Measurements from ENCODE around the gene MISFA. TPM values are rescaled to one million over a fixed set of nuclear protein-coding genes. Genes with fewer than 3 reads are reported as not detected.
"Not testable (repeated sequence)": the region's sequence is repeated elsewhere in the genome, so short reads cannot be mapped to it uniquely, and the experiment has no call there.

Gene MISFA
- total RNA-seq, 1 experiment from 2014 or later = 3.7 TPM

DNA sequence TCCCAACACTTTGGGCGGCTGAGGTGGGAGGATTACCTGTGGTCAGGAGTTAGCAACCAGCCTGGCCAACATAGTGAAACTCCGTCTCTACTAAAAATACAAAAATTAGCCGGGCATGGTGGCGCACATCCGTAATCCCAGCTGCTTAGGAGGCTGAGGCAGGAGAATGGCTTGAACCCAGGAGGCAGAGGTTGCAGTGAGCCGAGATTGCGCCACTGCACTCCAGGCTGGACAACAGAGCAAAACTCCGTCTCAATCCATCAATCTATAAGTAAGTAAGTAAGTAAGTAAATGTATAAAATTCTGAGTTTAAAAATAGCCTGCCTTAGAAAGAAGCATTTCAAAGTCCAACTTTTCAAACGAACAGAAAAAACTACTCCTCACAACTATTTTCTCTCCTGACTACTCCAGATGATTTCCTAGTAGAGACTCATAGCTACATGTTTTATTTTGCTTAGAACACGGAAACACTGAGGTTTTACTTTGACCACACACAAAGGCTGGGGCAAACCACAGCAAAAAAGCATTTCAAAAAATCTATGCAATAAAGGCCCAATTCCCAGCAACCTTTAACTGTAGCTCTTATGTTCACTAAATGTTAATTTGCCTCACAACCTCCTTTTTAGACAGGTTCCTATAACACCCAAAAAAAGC lies 18.2 kb downstream of the MISFA start:
- peak; percentile 62 for DNase-seq (ENCODE audit: low read depth)

DNA sequence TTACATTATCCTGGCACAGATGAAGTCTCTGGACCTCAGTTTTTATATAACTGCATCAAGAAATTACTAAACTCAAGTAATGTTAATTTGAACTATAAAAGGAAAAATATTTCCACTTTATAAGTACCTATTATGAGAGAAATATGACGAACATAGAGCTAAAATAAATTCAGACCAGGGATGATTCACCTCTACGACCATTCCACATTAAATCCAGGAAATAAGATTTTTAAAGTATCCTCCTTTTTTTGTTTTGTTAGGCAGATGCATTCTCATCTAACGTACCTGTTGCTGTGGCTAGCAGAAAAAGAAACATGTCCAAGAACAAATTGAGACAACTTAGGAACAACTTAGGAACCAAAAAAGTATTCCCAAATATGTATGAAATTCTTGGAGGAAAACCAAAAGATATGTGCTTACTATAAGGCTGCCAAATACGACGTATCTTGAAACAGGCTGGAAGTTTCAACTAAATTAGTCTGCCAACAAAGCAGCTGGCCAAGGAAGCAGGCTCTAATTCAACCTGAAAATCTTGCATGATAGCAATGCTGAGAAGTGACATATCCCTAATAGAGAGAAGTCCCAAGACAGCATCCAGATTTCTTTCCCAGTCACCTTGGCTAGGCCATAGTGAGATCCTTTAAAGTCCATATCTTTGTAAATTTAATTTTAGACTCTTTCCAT lies 18.9 kb downstream of the MISFA start:
- DNase-seq (ENCODE audit: low read depth) = peak; percentile 25

DNA sequence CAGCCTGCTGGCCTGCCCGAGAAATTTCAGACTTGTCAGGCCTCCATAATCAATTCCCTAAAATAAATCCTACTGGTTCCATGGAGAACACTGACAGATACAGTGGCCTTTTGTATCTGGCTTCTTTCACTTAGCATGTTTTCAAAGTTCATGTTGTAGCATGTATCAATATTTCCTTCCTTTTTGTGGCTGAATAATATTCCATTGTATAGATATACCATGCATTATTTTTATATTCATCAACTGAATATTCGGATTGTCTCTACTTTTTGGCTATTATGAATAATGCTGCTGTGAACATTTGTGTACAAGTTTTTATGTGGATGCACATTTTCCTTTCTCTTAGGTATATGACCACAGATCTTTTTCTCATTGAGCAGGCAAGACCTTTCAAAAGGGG lies 24.1 kb downstream of the MISFA start:
- DNase-seq (ENCODE audit: low read depth) = no peak

DNA sequence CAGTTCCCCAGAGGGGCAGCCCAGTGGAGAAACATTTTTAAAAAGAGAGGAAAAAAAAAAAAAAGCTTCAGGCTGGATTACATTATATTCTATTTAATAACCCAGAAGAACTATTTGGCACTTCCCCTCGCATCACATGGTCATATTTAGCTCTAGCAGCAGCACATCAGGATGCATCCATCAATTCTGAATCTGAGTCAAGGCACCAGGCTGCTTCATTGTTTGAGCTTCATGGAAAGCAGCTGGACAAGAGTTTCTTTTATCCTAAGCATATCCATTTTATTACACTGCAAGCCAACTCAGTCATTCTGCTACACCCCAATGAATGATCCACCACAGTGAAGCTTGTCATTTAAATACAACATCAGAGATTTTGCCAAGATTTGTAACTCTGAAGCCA lies 24.6 kb downstream of the MISFA start:
- no peak for DNase-seq (ENCODE audit: low read depth)

DNA sequence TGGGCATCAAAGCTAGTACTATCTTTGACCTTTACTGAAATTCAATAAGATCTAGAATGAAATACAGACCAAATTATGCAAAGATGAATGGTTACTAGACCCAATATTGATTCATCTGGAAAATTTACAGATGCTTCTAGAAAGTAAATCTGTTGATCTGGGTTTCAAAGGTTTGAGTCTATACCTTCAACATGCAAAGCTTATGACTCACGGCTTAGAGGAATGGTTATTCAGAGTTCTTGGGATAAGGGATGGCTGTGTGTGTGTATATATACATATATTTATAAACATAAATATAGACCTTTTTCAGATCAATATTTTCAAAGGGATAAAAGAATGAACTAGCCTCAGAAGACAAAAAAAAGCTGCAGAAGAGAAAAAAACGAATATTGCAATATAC lies 33.3 kb downstream of the MISFA start:
- no peak for DNase-seq (ENCODE audit: low read depth)

DNA sequence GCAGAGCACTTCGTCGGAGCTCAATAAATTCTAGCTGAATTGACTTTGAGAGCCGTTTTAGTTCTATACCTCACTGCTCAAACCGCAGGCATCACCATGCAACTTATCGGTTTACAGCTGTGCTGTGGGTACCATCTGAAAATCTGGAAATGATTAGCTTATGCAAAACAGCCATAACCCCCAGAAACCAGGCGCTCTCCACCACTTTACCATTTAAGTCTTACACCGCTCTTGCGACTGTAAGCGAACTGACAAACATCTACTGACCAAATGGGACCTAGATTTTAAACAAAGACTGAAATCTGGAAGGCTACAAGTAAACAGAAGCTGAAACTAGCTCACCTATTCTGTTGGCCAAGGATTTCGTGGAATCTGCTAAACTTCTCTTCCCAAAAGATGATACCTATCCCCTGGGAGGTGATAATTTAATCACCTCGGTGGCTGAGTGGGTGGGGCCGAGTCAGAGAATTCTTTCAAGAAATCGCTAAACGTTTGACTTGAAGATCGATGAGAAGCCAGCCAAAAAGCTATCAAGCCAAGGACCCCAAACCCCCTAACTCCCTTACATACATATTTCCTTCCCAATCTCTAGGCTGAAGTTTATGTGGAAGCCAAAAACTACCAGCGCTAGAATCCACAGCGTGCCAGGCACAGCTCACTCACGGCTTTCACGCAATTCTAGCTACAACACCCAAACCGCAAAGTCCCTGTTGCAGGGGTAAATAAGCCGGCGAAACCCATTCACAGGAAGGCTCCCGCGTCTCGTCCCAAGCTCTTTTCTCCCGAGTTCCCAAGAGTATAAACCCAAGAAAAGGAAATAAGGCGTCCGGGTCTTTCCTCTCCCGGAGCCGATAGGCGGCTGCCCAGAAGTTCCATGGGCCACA lies 33.9 kb downstream of the MISFA start:
- DNase-seq (ENCODE audit: low read depth) = no peak

DNA sequence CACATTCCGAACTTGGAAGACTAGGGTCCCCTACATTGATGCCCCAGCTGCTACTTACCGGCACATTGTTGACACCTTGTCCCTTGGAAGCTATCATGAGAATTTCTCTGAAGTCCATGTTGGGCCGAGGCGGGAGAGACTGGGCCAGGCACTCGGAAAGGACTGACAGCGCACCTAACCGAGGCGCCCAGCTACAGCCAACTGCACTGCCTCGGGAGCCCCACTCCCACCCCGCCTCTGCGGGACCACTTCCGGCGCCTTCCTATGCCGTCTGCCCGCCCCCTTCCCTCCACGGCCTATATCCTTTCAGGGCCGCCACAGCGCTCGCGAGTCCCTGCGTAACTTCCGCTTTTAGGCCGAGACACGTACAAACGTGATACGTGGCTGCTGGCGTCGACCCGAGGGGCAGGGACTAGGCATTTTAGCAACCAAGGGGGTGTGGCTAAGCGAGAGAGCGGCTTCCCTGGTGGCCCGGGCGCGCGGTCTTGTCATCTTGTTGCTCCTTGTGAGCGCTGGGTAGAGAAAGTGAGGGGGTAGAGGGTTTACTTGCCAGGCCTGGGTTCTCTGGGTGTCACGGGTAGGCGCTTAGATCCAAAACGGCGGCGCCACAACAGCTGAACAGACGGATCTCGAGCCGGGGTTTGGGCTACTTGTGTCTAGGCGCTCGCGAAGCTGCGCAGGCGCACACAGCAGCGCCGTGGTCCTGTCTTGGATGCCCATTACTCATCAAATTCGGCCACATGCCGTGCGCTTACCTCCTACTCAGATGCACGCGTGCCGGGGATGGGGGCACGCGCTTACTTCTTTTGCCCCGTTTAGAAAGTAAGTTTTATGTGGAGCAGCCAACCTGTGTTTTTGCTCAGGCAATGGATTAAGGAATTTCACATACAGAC lies 34.8 kb downstream of the MISFA start, which contains the start of gene SPTY2D1:
Gene SPTY2D1, minus strand, starts transcription at position 203 of the 893 bp plus-strand sequence. Its CDS starts 85 bp downstream, at position 118.
- peak; percentile 98 for DNase-seq (ENCODE audit: low read depth)

DNA sequence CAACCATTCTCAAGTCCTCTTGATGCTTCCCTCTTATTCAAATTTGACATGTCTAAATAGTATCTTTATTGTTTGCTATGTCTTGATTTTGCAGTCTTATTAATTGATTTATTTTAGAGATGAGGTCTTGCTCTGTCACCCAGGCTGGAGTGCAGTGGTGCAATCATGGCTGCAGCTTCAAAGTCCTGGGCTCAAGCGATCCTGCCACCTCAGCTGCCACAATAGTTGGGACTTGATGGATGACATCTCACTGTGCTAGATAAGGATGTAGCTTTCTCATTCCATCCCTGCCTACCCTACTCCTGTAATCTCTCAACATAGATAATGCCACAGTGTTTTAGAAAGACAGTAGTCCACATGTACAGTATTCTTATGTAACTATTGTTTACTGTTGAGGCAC lies 42.1 kb downstream of the MISFA start:
- no peak for DNase-seq (ENCODE audit: low read depth)

DNA sequence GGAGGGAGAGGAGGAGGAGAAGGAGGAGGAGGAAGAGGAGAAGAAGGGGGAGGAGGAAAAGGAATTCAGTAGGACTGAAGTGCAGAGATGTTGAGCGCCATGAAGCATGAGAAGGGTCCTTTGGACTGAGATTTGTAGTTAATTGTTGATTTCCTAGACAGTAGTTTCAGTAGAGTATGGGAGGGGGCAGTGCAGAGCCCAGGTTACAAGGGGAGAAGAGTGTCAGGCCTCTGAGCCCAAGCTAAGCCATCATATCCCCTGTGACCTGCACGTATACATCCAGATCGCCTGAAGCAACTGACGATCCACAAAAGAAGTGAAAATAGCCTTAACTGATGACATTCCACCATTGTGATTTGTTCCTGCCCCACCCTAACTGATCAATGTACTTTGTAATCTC lies 43.4 kb downstream of the MISFA start:
- not testable (repeated sequence) for DNase-seq (ENCODE audit: low read depth)

DNA sequence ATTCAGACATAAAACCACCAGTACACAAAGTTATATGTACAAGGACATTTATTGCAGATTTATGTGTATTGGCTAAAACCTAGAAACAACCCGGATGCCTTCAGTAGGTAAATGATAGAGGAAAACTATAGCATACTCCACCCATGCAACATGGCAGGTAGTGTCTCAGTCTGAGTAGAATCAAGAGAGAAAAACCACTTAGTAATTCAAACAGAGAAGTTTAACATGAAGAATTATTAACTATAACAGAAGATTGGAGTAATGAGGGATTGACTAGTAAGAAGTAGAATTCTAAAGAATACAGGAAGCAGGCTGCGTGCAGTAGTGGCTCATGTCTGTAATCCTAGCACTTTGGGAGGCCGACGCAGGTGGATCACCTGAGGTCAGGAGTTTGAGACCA lies 50.8 kb downstream of the MISFA start:
- no peak for DNase-seq (ENCODE audit: low read depth)

DNA sequence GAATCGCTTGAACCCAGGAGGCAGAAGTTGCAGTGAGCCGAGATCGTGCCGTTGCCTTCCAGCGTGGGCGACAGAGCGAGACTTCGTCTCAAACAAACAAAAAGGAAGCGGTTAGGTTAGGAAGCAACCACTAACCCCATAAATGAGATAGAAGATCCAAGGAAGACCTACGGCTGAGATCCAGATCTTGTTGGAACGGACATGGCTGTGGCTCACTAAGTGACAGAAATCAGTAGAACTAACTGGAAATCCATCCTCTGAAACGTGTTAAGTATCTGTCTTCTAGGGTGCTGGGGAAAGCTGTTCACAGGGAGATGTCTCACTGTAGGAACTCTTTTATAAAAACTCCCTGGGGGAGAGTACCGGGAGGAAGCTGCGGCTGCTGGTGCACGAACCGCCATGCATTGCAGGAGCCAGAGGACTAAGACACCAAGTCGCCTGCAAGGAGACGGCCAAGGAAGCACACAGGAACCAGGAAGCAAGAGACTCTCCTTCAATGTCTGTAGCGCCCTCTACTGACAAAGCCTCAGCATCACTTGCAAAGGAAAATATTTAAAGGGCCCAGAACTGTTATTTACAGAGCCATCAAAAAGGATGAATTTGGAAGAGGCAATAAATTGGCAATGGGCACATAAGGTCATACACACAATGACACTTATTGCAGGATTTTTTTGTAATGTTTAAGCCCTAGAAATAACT lies 51.4 kb downstream of the MISFA start:
- DNase-seq (ENCODE audit: low read depth) = peak; percentile 43

Other genes starting within 250 kb of the MISFA start
- gene LDHA, start 205.2 kb upstream of the MISFA start, total RNA-seq (2014; rRNA removed) = 1,725 and 1,848 TPM in 2 replicates
- gene LDHC, start 187.5 kb upstream of the MISFA start, total RNA-seq (2014; rRNA removed) = not detected in 2 replicates
- not detected in 2 replicates for gene LDHAL6A, start 143.9 kb upstream of the MISFA start, total RNA-seq (2014; rRNA removed)
- gene TSG101, start 72.8 kb upstream of the MISFA start, total RNA-seq (2014; rRNA removed) = 125 and 142 TPM in 2 replicates
- 28.2 and 40.2 TPM in 2 replicates for gene UEVLD, start 11.1 kb upstream of the MISFA start, total RNA-seq (2014; rRNA removed)
- gene SPTY2D1, start 34.6 kb downstream of the MISFA start, total RNA-seq (2014; rRNA removed) = 19.7 and 27.8 TPM in 2 replicates
- gene TMEM86A, start 99.0 kb downstream of the MISFA start, total RNA-seq (2014; rRNA removed) = 1.6 and 2.1 TPM in 2 replicates
- not detected in 2 replicates for gene IGSF22, start 126.4 kb downstream of the MISFA start, total RNA-seq (2014; rRNA removed)
- not detected in 2 replicates for gene PTPN5, start 192.0 kb downstream of the MISFA start, total RNA-seq (2014; rRNA removed)